HG03097 (cell line): ENCODE results near the gene TDRD10.
"Not testable (repeated sequence)": the region's sequence is repeated elsewhere in the genome, so short reads cannot be mapped to it uniquely, and the experiment has no call there.

Source experiments
- ATAC-seq: cut with Tn5 transposase; IDR thresholded peaks from one replicate; pipeline ENCODE4 v1.9.1; 2021; ENCODE audit not compliant: unreplicated experiment, low FRiP score

The TDRD10 gene

DNA sequence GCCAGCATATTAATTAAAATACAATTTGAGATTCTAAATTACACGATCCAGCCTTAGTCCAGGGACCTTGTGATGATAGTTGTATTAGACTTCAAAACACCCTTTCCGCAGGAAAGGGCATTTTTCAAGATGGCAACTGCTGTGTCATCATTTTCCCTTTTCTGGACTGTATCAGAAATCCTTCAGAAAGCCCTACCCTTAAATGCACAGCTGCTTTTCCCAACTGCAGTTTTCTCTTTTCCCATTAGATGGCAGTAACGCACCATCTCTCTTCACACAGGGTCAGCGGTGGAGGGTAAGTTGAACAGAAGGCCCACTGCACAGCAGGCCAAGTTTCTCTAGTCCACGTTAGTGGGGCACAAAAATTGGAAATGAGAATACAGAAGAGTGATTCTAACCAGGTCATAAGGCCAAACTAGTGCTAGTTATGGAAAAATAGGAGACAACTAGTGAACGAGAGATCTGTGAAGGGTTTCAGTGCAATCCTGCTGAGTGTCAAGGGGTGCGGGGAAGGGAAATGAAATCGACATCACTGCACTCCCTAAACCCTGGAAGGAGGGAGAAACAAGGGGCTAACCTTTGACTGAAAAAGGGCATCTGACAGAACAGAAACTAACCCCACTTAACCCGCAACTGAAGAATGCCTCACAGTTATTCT, 22.1 kb upstream of the TDRD10 start:
- ATAC-seq: peak; percentile 57

DNA sequence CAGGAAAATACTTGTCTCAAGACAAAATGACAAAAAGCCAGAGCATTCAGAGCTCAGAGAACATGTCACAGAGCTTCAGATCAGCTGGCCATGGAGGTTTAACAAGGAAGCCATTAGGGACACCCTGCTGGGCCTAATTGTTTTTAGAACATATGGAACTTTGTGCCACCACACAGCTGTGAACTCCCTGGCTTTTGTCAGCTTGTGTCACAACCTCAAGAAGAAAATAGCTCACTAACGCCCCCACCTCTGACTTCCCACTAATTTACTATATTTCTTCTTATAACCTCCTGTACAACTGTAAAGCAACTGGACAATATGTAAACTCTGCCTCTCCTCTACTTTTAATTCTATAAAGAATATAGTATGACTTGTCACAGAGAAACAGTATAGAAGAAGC, 21.0 kb upstream of the TDRD10 start:
- ATAC-seq: no peak

DNA sequence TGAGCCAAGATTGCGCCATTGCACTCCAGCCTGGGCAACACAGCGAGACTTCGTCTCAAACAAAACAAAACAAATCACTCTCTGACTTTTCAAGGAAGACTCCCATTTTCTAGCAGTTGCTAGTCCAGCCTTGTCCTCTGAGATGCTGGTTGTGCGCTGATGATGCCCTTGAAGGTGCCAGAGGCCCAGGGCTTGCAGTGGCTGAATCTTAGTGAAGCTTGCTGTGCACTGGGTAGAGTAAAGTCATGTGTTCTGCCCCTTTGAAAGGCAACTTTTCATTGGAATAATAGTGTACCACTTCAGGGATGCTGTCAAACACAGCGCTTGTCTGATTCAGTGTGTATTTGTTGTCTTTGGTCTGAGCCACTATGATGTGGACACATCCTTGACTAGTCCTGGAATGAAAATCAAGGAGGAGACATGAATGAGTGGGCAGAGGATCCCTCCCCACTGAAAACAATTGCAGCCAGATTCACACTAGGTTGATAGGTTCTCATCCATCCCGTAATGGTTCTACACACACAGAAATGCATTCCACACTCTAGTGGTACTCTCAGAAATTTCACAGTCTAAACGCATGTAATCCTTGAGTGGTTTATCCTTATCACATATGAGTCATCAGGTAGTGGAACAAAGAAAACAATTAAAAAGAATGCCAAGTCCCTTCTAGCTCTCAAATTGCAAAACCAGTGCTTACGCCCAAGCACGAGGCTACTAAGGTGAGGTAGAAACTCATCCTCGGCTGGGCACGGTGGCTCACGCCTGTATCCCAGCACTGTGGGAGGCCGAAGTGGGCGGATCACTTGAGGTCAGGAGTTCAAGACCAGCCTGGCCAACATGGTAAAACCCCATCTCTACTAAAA, 17.8 kb upstream of the TDRD10 start:
- ATAC-seq: no peak

DNA sequence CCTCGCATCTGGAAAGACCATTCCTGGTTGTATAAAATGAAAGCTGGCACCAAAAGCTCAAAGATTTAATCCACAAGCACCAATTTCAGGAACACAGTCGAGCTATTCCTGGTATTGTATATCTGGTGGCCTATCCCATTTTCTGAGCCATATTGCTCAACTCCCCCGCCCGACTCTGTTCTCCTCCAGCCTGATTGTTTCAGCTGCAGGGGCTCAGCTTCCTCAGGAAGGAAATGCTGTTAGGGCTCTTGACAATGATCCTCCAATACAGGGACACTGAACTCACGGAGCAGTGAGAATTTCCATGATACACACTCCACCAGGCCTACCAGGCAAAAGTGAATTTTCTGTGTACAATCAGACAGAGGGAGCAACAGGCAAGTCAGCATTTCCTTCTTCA, 16.9 kb upstream of the TDRD10 start:
- ATAC-seq: no peak

DNA sequence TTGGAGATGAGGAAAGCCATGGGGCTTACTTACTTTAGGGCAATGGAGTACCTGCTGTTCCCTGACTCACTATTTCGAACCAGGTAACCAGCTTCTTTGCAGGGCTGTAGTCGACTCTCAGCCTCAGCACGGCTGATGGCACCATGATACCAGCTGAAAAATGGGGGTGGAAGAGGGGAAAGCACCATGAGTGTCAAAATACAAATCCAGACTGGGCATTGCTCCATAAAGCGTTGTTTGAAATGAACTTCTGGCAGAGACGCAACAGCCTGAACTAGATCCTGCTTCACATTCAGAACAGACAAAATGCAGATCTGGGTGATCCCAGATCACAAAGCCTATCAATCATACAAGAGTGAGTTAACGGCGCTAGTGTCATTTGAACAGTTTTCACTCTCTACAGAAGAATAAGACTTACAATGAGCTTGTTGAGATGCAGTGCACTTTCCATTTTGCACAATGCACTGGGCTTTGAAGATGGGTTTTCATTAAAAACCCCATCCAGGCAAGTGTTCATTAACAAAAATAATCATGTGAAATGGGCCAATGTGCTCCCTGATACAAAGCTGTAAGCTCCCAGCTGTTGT, 16.0 kb upstream of the TDRD10 start:
- ATAC-seq: no peak

DNA sequence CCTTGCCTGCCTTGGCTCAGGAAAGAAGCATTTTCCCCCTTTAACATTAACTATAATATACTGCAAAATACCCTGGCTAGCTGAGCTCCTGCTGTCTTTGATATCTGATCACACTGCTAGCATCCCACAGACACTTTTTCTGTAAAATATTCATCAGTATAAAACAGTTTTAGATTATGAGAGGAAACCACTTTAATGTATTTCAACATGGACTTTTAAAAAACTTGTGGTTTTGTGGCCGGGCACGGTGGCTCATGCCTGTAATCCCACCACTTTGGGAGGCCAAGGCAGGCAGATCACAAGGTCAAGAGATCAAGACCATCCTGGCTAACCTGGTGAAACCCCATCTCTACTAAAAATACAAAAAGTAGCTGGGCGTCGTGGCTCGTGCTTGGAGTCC, 15.3 kb upstream of the TDRD10 start:
- not testable (repeated sequence) for ATAC-seq

DNA sequence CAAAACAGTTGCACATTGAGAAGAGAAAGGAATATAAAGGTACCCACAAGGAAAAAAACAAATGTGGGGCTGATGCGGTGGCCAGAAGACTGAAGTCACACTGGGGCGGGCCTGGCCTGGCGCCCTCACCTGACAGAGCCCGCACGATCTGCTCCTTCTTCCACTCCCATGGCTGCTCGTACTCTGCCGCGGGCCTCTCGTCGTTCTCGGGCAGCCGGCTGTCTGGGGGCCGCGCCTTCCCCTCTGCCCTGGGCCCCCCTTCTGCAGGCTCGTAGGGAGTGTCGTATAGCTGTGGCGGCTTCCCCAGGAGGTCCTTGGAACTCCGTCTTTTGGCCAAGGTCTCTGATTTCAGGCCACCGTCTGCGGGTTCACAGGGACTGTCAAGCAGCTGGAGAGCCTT, 13.1 kb upstream of the TDRD10 start:
- ATAC-seq: no peak

DNA sequence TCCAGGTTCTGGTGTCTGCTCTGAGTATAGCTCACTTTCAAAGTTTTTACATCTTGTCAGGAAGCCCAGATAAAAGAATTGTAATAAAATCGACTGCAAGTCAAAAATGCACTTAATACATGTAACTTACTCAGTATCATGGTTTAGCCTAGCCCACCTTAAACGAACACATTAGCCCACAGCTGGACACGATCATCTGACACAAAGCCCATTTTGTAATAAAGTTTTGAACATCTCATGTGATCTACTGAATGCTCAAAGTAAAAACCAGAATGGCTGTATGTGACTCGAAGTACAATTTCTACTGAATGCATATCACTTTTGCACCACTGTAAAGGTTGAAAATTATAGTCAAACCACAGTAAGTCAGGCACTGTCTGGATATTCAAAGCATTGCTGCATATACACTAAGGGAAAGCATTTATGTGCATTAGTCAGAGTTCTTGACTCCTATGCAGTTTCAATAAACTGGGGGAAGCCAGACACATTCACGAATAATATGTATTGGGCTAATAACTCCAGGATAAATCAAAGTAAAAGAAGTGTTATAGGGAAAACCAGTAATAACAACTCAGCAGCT, 12.2 kb upstream of the TDRD10 start:
- ATAC-seq: no peak

DNA sequence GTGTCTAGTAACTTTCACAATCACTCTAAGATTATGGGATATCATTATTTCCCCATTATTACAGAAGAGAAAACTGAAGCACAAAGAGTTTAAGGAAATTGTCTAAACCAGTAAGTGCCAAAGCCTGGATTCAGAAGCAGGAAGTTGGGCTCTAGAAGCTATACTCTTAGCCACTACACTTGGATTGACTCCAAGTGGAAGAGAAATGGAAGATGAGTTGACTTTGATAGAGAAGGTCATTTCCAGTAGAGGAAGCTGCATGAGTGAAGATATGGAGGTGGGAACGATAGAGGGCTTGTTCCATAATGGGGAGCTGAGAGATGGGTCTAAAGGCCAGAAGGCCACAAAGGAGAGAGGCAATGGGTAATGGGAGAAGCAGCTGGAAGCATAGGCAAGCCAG, 11.7 kb upstream of the TDRD10 start:
- ATAC-seq: no peak

DNA sequence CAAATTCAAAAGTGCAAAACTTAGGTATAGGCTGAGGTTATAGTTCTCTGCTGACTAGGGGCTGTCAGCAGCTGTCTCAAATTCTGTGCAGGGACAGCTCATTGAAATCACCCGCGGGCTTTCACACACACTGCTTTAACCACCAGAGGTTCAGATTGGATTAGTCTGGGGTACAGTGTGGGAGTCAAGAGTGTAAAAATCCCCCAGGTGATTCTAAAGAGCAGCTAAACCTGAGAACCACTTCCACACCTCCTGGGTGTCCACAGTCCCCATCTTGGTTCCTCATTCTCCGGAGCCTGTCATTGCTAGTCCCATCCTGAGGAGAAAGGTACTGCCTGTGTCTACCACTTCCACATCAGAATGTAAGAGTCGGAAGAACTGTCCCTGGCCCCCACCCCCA, 9.9 kb upstream of the TDRD10 start:
- no peak for ATAC-seq

DNA sequence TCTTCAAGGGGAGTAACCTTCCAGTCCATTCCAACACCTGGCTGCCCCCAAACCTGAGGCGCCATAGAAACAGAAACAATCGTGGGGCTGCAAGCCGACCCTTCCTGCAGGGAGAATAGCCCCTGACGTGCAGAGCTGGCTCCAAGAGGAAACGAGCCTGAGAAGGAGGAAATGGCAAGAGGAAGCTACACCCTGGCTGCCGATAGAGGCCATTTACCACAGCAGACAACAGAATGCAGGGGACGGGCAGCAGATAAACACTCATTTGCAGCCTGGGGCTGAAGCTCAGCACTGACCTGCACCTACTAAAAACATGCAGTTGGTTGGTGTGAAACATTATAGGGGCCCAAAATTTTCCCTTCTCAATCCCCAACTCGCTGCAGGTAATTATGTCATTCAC, 8.7 kb upstream of the TDRD10 start:
- ATAC-seq: no peak

DNA sequence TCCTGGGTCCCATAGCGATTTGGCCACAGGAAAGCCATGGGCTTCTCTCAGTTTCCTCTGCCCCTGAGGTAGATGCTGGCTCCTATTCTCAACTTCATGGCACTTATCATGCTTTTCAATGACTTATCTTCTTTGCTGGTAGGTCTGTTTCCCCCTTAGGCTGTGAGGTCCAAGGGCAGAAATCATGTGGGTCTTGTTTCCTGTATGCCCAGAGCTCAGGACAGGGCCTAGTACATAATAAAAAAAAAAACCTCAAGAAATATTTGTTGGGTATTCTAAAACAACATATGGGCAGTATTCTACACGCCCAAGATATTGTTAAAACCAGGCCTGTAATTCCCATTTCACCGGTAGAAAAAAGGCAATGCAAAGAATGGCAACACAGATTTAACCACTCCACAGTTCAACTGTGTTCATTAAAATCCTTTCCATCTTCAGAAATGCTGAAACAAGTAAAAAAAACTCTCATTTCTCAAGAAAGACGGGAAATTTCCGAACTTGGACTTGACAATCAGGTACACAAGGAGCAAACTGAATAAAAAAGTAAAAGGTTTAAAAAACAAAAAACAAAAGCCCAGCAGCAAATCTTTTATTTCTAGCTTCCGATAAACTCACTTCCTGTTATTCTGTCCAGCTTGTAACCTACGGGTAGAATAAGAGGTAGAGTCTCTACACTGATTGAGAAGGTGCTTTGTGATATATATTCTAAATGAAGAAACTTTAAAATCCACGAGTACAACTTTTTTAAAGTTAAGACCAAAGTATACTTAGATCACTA, 6.3 kb upstream of the TDRD10 start:
- ATAC-seq: no peak

DNA sequence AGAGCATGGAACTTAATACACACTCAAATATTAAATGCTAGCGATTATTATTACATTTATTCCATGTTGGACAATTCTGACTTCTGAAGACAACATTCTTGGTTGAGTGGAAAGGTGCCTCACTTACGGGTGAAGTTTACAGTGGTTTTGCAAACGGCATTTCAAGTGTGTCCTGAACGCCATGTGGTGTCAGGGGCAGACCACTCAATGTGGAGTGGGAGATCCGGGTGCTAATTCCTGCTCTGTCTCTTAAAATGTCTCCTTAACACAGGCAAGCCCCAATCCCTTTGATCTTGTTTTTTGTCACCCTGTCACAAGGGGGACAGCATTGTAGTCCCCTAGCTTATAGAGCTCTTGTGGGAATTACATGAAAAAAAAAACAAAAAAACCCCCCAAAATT, 5.6 kb upstream of the TDRD10 start:
- no peak for ATAC-seq

DNA sequence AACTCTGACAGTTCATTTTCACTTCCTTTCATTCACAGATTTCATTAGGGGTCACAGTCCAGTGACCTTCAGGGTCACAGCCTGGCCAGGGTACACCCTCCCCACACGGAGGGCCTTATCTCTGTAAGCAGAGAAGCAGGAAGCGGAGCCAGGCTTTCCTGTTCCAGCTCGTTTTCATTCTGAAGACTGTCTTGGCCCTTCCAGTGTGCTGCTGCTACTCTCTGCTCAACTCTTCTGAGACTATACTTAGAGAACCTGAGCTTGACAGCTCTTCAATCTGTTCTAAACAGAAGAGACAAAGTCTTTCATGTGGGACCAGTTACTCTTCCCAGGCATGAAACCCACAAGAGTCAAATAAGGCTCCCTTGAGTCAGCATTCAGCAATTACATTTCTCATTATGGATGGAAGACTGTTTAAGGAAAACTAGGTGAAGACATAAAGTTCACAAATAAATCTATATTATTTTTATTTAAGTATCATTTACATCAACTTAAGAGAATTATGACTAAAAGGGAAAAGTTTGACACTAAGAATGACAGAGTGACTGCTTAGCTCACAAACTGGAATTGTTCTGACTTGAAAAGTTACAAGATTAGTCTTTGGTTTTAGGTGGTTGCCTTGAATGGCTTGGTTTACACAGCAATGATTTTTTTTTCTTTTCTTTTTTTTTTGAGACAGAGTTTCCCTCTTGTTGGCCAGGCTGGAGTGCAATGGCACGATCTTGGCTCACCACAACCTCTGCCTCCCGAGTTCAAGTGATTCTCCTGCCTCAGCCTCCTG, 4.8 kb upstream of the TDRD10 start:
- ATAC-seq: no peak

DNA sequence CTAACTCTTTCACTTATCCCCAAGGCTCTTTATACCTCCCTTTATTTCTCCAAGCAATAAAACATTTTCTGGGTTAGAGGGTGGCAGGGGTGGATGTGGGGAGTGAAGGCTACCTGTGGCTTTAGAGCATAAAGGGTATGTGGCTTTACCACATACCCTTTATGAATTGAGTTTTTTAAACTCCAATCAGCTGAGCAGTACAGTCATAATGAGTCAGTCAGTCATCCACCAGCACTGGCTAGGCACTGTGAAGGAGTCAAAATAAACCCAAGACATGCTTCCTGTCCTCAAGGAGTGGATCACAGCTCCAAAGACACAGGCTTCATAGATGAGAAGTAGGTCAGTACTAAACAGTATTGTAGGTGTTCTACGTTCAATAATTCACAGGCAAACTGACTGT, 2.6 kb upstream of the TDRD10 start:
- ATAC-seq: no peak

DNA sequence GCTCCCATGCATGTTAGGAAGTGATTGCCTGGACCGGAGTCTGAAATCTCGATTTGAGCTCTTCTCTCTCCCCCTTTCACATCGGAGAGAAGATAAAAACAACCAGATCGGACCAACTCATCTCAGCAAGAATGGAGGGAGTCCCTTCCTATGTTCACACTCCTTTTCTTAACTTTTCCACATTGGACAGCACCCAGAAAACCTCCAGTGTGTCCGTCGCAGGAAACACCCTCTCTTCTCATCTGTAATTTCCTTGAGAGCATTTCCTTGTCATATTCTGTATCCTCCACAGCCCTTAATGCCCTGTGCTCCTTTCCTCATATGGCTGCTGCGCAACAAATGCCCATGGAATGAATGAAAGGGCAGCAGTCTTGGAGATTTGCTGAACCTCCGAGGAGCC, 1.5 kb upstream of the TDRD10 start:
- ATAC-seq: no peak

DNA sequence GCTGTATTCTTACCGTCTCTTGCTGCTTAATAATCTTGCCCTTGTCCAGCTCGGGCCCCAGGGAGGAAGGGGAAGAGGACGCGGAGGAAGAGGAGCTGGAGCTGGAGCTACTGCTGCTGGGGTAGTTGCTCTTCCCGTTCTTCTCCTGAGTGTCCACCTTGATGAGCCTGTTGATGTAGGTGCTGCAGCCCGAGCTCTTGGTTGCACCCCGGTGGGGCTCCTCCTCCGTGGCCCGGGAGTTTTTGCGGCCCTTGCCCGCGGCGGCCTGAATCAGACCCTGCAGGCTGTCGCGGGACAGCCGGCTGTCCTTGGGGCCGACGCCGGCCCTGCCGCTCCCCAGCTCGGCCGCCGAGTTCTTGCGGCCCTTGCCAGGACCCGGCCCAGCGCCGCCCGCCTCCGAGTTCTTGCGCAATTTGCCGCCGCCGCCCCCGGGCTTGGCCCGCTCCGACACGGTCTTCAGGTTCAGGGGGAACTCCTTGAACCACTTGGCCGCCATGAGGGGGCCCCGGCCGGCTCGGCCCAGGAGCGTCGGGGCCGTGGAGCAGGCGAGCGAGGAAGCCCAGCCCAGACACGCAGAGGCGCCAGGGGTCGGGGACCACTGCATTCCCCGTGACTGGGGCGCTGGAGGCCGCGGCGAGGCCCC, 475 bp upstream of the TDRD10 start:
- ATAC-seq: no peak

DNA sequence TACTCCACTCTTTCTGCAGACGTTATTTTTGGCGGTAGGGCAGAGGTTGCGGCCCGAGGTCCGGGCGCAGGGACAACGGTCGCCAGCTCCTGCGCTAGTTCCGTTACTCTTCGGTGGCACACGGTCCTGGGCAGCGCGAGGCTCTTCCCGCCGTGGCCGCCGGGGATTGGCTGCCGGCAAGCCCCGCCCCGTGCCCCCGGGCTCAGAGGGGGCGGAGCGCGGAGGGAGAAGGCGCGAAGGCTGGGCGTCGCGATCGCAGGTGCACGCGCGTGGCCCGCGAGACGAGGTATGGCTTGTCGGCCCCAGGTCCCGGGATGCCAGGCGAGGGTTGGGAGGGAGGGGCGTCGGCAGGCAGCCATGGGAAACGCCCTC, 711 bp downstream of the TDRD10 start:
- ATAC-seq: no peak

DNA sequence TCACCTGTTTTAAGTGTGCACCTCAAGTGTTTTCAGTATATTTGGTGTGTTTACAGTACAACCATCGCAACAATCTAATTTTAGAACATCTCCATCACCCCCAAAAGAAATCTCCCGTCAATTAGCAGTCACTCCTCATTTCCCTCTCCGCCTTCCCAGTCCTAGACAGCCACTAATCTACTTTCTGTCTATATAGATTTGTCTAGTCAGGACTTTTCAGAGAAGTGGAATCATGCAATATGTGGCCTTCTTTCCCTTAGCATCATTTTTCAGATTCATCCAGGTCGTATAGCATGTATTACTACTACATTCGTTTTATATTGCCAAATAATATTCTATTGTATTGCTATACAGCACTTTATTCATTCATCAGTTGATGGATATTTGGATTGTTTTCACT, 1.9 kb downstream of the TDRD10 start:
- no peak for ATAC-seq

DNA sequence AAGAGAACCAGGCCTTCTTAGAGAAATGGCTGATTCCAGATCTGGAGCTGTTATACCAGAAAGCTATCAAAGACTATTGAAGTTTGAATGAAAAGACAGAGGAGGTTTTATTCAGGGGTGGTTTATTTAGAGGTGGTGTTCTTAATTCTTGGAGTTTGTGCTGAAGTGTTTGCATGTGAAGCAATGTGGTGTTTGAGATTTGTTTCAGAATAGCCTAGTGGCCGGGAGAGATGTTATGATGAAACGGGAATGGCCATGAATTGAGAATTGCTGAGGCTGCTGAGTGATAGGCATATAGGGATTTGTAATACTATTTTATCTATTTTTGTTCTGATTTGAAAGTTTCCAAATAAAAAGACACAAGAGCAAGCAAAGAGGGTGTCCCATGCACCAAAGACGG, 10.7 kb downstream of the TDRD10 start:
- no peak for ATAC-seq
